SK-N-SH (cell line): ENCODE results near the gene AOAH. TPM values are rescaled to one million over a fixed set of nuclear protein-coding genes. Genes with fewer than 3 reads are reported as not detected.

ENCODE experiments used
- CTCF ChIA-PET: fragments of 300-600, 350-600 bp; formaldehyde crosslinking; extraction: SDS; loops from one replicate; lab custom pipeline; 2021; lab: Yijun Ruan, JAX
- POLR2A ChIA-PET: fragments of 350-600 bp; sonication (Branson Sonifier 250); formaldehyde crosslinking; extraction: SDS; loops from one replicate; lab custom pipeline; 2020; ENCODE audit warnings: antibody characterized with exemption, inconsistent platforms; lab: Yijun Ruan, JAX
- DNase-seq: peaks from one replicate; pipeline ENCODE4 v3.0.0; 2012
- H2AFZ ChIP-seq: fragments of 200-600 bp; sonication (generic); 2 replicates; pipeline ENCODE4 v1.8.1; 2016; ENCODE audit warnings: antibody characterized with exemption, mild to moderate bottlenecking, low read depth
- H3F3A ChIP-seq: fragments of 200-600 bp; sonication (generic); replicated peaks from 2 replicates; pipeline ENCODE3; 2016; ENCODE audit warnings: antibody characterized with exemption, mild to moderate bottlenecking; ENCODE audit not compliant: insufficient read depth
- H3K27ac ChIP-seq, 2 experiments: fragments of 200-500 bp in 1 of 2; fragments of 200-600 bp in 1 of 2; sonication (Bioruptor generic) in 1 of 2; sonication (generic), shearing (Covaris generic) in 1 of 2; 2 replicates each; pipeline versions ENCODE4 v1.5.1 to v1.6.1; 2014 to 2016; ENCODE audit warnings: low read depth in 2 of 2, inconsistent platforms in 1 of 2, low read length in 1 of 2, mild to moderate bottlenecking in 1 of 2, mixed read lengths in 1 of 2
- H3K27me3 ChIP-seq: fragments of 200-600 bp; sonication (generic), shearing (Covaris generic); 2 replicates; pipeline ENCODE4 v1.6.1; 2016; ENCODE audit warnings: mixed run types; ENCODE audit not compliant: insufficient read depth
- H3K36me3 ChIP-seq, 2 experiments: fragments of 200-500 bp in 1 of 2; fragments of 200-600 bp in 1 of 2; sonication (Bioruptor generic) in 1 of 2; sonication (generic) in 1 of 2; replicated peaks in 1 of 2; 2 replicates each; pipeline versions ENCODE3 to v1.5.1; 2014 to 2016; ENCODE audit warnings: low read length in 1 of 2, mild to moderate bottlenecking in 1 of 2; ENCODE audit not compliant: insufficient read depth in 2 of 2, control insufficient read depth in 1 of 2
- H3K4me1 ChIP-seq, 2 experiments: fragments of 200-500 bp in 1 of 2; fragments of 200-600 bp in 1 of 2; sonication (Bioruptor generic) in 1 of 2; sonication (generic), shearing (Covaris generic) in 1 of 2; 2 replicates each; pipeline versions ENCODE4 v1.5.1 to v1.6.1; 2014 to 2016; ENCODE audit warnings: low read depth in 1 of 2, low read length in 1 of 2, mixed run types in 1 of 2; ENCODE audit not compliant: insufficient read depth in 2 of 2, control insufficient read depth in 1 of 2
- H3K4me2 ChIP-seq: fragments of 200-600 bp; sonication (generic), shearing (Covaris generic); 2 replicates; pipeline ENCODE4 v1.6.1; 2017; ENCODE audit warnings: mixed run types
- H3K4me3 ChIP-seq, 2 experiments: fragments of 200-500 bp in 1 of 2; fragments of 200-600 bp in 1 of 2; sonication (Bioruptor generic) in 1 of 2; sonication (generic), shearing (Covaris generic) in 1 of 2; 2 replicates each; pipeline versions ENCODE4 v1.5.1 to v1.8.1; 2014 to 2016; ENCODE audit warnings: low read depth in 2 of 2, inconsistent platforms in 1 of 2, low read length in 1 of 2, mild to moderate bottlenecking in 1 of 2, mixed read lengths in 1 of 2, moderate library complexity in 1 of 2
- H3K79me2 ChIP-seq: fragments of 200-600 bp; sonication (generic); 2 replicates; pipeline ENCODE4 v1.8.1; 2017; ENCODE audit warnings: mild to moderate bottlenecking; ENCODE audit not compliant: insufficient read depth
- H3K9ac ChIP-seq: fragments of 200-600 bp; sonication (generic); 2 replicates; pipeline ENCODE4 v1.6.1; 2017; ENCODE audit warnings: mixed run types
- H3K9me2 ChIP-seq: fragments of 200-600 bp; sonication (generic); 2 replicates; pipeline ENCODE4 v1.6.1; 2017; ENCODE audit warnings: mixed run types
- H3K9me3 ChIP-seq: fragments of 200-600 bp; sonication (generic); 2 replicates; pipeline ENCODE4 v1.6.1; 2017; ENCODE audit warnings: mixed run types, mild to moderate bottlenecking, moderate library complexity
- H4K20me1 ChIP-seq: fragments of 200-600 bp; sonication (generic); 2 replicates; pipeline ENCODE4 v1.6.1; 2017; ENCODE audit warnings: mild to moderate bottlenecking, mixed run types; ENCODE audit not compliant: insufficient read depth
- EZH2phosphoT487 ChIP-seq: fragments of 200-600 bp; sonication (generic); IDR thresholded peaks from 2 replicates; pipeline ENCODE4 v1.6.1; 2017; ENCODE audit warnings: low read depth, mixed run types, mild to moderate bottlenecking, antibody characterized with exemption, moderate library complexity, borderline replicate concordance
- FOSL2 ChIP-seq: IDR thresholded peaks from 2 replicates; pipeline ENCODE4 v1.4.0; 2012; ENCODE audit warnings: low read depth, mild to moderate bottlenecking, moderate library complexity, borderline replicate concordance
- FOXM1 ChIP-seq: IDR thresholded peaks from 2 replicates; pipeline ENCODE4 v1.4.0; 2012; ENCODE audit warnings: low read depth, mild to moderate bottlenecking
- RAD21 ChIP-seq: IDR thresholded peaks from 2 replicates; pipeline ENCODE4 v1.6.1; 2012; ENCODE audit warnings: mild to moderate bottlenecking, low read length
- RFX5 ChIP-seq: IDR thresholded peaks from 2 replicates; pipeline ENCODE4 v1.6.1; 2012; ENCODE audit warnings: mild to moderate bottlenecking, improper control_type of control experiment, low read length
- SIN3A ChIP-seq: IDR thresholded peaks from 2 replicates; pipeline ENCODE4 v1.6.1; 2012; ENCODE audit warnings: low read depth, mild to moderate bottlenecking, low read length, moderate library complexity, borderline replicate concordance
- SMC3 ChIP-seq: IDR thresholded peaks from 2 replicates; pipeline ENCODE4 v1.6.1; 2012; ENCODE audit warnings: low read depth, low read length, improper control_type of control experiment
- TCF12 ChIP-seq: IDR thresholded peaks from 2 replicates; pipeline ENCODE4 v1.4.0; 2012
- TEAD4 ChIP-seq: IDR thresholded peaks from 2 replicates; pipeline ENCODE4 v1.4.0; 2012; ENCODE audit warnings: mild to moderate bottlenecking, borderline replicate concordance; ENCODE audit not compliant: insufficient read depth
- WGBS: methylation state at CpG from one replicate; pipeline ENCODE4 v1.1.6; 2017; ENCODE audit warnings: low lambda C conversion rate; 5-methylcytosine and 5-hydroxymethylcytosine counted together
- polyA plus RNA-seq, 3 experiments: library from polyadenylated mRNA; depleted of rRNA; stranded (reverse); fragments of >200 nt; gene quantifications; 2 replicates each; pipeline ENCODE4 v1.2.3, GENCODE V29; 2012
- TF ChIP-seq, protein P1 (sequence below): IDR thresholded peaks from 2 replicates; pipeline ENCODE4 v1.6.1; 2012; ENCODE audit warnings: mild to moderate bottlenecking, low read depth, low read length, moderate library complexity
- TF ChIP-seq, protein P2 (sequence below): IDR thresholded peaks from 2 replicates; pipeline ENCODE4; 2012
- TF ChIP-seq, protein P3 (sequence below): fragments of 200-600 bp; sonication (generic); IDR thresholded peaks from 2 replicates; pipeline ENCODE4 v1.6.1; 2017; ENCODE audit warnings: antibody characterized with exemption, mild to moderate bottlenecking, moderate library complexity

AOAH gene
- polyA plus RNA-seq, 1 of the 3 experiments (the other 2 are of a cell fraction) = not detected

DNA sequence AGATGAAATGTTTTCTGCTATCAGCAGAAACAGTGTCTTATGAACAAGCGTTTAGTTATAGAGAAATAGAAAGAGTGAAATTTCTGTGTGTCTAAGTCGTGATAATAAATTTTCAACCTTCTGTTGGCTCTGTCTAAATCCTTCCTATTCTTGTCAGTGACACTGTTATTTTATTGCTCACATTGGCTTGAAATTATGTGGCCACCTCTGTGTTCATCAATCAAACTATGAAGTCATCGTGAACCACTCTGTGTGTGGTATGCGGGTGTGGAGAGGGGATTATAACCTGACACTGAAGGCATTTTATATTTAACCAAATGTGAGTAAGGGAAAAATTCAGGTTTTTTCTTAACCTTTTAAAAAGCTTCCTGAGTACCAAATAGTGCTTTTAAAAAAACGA is 12.3 kb downstream of the AOAH start:
- 50% methylated on average over 5 of the region's 5 CpGs for WGBS
- Histone ChIP-seq H3K9me2 (no peaks in the 10 kb centered on the region), H3K9ac (no peak overlapping the region), H3K27me3 (no peaks in the 10 kb centered on the region), H3K79me2 (no peaks in the 10 kb centered on the region), H4K20me1 (no peaks in the 10 kb centered on the region), H3K4me1 (peaks cover 0 to 2% of the 10 kb centered on the region in 2 experiments; a peak in 1 of 4 replicates), H3K4me2 (no peak overlapping the region), H3K4me3 (no peak overlapping the region), H2AFZ (no peak overlapping the region), H3K36me3 (no peaks in the 10 kb centered on the region), H3K27ac (no peak overlapping the region), H3K9me3 (no peaks in the 10 kb centered on the region), H3F3A (no peaks in the 10 kb centered on the region)
- DNase-seq = no peak
- POLR2A ChIA-PET = no interaction called here
- CTCF ChIA-PET = no interaction called here
- TF ChIP-seq, protein P1, sequence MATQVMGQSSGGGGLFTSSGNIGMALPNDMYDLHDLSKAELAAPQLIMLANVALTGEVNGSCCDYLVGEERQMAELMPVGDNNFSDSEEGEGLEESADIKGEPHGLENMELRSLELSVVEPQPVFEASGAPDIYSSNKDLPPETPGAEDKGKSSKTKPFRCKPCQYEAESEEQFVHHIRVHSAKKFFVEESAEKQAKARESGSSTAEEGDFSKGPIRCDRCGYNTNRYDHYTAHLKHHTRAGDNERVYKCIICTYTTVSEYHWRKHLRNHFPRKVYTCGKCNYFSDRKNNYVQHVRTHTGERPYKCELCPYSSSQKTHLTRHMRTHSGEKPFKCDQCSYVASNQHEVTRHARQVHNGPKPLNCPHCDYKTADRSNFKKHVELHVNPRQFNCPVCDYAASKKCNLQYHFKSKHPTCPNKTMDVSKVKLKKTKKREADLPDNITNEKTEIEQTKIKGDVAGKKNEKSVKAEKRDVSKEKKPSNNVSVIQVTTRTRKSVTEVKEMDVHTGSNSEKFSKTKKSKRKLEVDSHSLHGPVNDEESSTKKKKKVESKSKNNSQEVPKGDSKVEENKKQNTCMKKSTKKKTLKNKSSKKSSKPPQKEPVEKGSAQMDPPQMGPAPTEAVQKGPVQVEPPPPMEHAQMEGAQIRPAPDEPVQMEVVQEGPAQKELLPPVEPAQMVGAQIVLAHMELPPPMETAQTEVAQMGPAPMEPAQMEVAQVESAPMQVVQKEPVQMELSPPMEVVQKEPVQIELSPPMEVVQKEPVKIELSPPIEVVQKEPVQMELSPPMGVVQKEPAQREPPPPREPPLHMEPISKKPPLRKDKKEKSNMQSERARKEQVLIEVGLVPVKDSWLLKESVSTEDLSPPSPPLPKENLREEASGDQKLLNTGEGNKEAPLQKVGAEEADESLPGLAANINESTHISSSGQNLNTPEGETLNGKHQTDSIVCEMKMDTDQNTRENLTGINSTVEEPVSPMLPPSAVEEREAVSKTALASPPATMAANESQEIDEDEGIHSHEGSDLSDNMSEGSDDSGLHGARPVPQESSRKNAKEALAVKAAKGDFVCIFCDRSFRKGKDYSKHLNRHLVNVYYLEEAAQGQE = no peak
- TF ChIP-seq TCF12 (no peak), TEAD4 (no peak)

DNA sequence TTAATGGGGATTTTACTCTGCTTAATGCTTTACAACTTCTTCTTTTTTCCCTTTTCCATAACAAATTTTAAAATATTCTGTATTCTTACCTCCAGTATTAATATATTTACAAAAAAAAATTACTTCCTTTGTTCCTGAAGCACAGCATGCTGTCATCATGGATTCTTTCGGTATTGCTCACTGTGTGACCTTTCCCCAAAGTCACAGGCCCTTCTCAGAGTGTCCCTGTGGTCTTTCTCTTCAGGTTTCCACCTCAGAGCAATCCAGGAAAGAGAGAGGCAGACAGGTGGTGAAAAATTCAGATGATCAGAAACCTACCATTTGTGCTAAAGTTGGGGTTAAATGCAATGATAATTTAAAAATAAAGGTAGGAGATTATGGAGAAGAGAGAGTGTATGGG is 13.0 kb downstream of the AOAH start:
- 4% methylated on average over 1 of the region's 1 CpG for WGBS
- POLR2A ChIA-PET = no interaction called here
- Histone ChIP-seq H3K9me2 (no peaks in the 10 kb centered on the region), H4K20me1 (no peaks in the 10 kb centered on the region), H3K4me1 (peaks cover 0 to 2% of the 10 kb centered on the region in 2 experiments; a peak in 1 of 4 replicates), H3K4me3 (no peak overlapping the region), H3K4me2 (no peak overlapping the region), H3K27me3 (no peaks in the 10 kb centered on the region), H3K9ac (no peak overlapping the region), H3K27ac (no peak overlapping the region), H3F3A (no peaks in the 10 kb centered on the region), H3K36me3 (no peaks in the 10 kb centered on the region), H2AFZ (no peak overlapping the region), H3K9me3 (no peaks in the 10 kb centered on the region), H3K79me2 (no peaks in the 10 kb centered on the region)
- no peak for DNase-seq
- CTCF ChIA-PET = no interaction called here
- TF ChIP-seq RAD21 (no peak), EZH2phosphoT487 (no peak), SIN3A (no peak), FOXM1 (no peak), RFX5 (no peak), SMC3 (no peak), TEAD4 (no peak), FOSL2 (no peak)
- TF ChIP-seq, protein P1 = no peak
- TF ChIP-seq, protein P2, sequence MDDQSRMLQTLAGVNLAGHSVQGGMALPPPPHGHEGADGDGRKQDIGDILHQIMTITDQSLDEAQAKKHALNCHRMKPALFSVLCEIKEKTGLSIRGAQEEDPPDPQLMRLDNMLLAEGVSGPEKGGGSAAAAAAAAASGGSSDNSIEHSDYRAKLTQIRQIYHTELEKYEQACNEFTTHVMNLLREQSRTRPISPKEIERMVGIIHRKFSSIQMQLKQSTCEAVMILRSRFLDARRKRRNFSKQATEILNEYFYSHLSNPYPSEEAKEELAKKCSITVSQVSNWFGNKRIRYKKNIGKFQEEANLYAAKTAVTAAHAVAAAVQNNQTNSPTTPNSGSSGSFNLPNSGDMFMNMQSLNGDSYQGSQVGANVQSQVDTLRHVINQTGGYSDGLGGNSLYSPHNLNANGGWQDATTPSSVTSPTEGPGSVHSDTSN = no peak
- TF ChIP-seq, protein P3, sequence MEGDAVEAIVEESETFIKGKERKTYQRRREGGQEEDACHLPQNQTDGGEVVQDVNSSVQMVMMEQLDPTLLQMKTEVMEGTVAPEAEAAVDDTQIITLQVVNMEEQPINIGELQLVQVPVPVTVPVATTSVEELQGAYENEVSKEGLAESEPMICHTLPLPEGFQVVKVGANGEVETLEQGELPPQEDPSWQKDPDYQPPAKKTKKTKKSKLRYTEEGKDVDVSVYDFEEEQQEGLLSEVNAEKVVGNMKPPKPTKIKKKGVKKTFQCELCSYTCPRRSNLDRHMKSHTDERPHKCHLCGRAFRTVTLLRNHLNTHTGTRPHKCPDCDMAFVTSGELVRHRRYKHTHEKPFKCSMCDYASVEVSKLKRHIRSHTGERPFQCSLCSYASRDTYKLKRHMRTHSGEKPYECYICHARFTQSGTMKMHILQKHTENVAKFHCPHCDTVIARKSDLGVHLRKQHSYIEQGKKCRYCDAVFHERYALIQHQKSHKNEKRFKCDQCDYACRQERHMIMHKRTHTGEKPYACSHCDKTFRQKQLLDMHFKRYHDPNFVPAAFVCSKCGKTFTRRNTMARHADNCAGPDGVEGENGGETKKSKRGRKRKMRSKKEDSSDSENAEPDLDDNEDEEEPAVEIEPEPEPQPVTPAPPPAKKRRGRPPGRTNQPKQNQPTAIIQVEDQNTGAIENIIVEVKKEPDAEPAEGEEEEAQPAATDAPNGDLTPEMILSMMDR = no peak
